Measurements from ENCODE around the gene TMEM63A. TPM values are rescaled to one million over a fixed set of nuclear protein-coding genes. Genes with fewer than 3 reads are reported as not detected.
A peak's percentile ranks its signal among the peaks of the same experiment; 100 is the strongest.

TMEM63A gene
- polyA plus RNA-seq, 2 of the 4 experiments (the other 2 are of a cell fraction) = 7.5 to 9.5 TPM

DNA sequence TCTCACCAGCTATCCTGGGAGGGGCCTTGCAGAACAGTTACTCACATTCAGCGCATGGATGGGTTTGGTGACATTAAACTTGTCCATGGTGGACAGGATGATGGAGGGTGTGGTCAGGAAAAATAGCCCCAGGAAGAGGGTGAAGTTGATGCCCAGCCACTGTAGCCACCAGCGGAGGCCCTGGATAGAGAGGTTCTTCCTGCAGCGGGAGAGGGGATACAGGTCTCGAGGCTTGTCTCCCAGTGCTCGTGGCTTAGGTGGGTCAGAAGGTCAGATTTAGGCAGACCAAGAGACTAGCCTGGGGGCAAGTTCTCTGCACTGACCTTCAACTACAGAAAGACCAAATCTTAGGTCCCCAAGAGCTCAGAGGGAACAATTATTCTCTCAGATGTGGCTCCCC is 23.0 kb downstream of the TMEM63A start:
- ChIA-PET POLR2A (no interaction called here), CTCF (interaction anchor here (0.6 to 11.6 kb wide), 11 partner anchors 11 to 384 kb away, joined by 3 to 69 read pairs (median 3); no protein-coding TSS in a partner anchor)
- Histone ChIP-seq H3K4me2 (no peak overlapping the region), H3K9me3 (no peaks in the 10 kb centered on the region), H3K27ac (no peak overlapping the region), H3K4me1 (peaks cover 4% of the 10 kb centered on the region), H3K4me3 (no peak overlapping the region)
- no peak for FAIRE-seq
- DNase-seq (ENCODE audit: low read depth in 1 of 2, low spot score in 1 of 2) = no peak
- TF ChIP-seq FOSL2 (IDR thresholded peaks at IDR 0.05) (no peak), FOSL2 (CRISPR knock-in tag; IDR thresholded peaks at IDR 0.05) (no peak), REST (IDR thresholded peaks at IDR 0.05) (no peak), MAZ (IDR thresholded peaks at IDR 0.05; ENCODE audit: borderline replicate concordance, low read depth, low read length) (no peak), ESRRA (IDR thresholded peaks at IDR 0.05; ENCODE audit: borderline replicate concordance, low read length) (no peak), HDAC2 (IDR thresholded peaks at IDR 0.05) (no peak), SMC3 (IDR thresholded peaks at IDR 0.05) (no peak), BHLHE40 (IDR thresholded peaks at IDR 0.05; ENCODE audit: low read depth, low read length) (no peak)
- TF ChIP-seq, protein P1, sequence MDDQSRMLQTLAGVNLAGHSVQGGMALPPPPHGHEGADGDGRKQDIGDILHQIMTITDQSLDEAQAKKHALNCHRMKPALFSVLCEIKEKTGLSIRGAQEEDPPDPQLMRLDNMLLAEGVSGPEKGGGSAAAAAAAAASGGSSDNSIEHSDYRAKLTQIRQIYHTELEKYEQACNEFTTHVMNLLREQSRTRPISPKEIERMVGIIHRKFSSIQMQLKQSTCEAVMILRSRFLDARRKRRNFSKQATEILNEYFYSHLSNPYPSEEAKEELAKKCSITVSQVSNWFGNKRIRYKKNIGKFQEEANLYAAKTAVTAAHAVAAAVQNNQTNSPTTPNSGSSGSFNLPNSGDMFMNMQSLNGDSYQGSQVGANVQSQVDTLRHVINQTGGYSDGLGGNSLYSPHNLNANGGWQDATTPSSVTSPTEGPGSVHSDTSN (IDR thresholded peaks at IDR 0.05) = no peak
- WGBS (ENCODE audit: missing lambda C conversion rate) = 96% methylated on average over 5 of the region's 5 CpGs
- ATAC-seq = no peak

- no peak for TF ChIP-seq HDAC2 (IDR thresholded peaks at IDR 0.05)
- TF ChIP-seq RAD21 (conservative IDR thresholded peaks at IDR 0.05 in 1 of 2, IDR thresholded peaks at IDR 0.05 in 1 of 2) = no peak
- no peak for TF ChIP-seq RFX5 (IDR thresholded peaks at IDR 0.05)
- no peak for TF ChIP-seq ELK1 (IDR thresholded peaks at IDR 0.05; ENCODE audit: low read depth, low read length)
- TF ChIP-seq CTCF (IDR thresholded peaks at IDR 0.05) = no peak
- TF ChIP-seq MYC (IDR thresholded peaks at IDR 0.05; ENCODE audit: borderline replicate concordance, low read length) = no peak
- no peak for TF ChIP-seq EHF (CRISPR knock-in tag; IDR thresholded peaks at IDR 0.05)
- TF ChIP-seq RCOR1 (IDR thresholded peaks at IDR 0.05; ENCODE audit: low read depth, low read length) = no peak
- no peak for TF ChIP-seq NFE2L2 (conservative IDR thresholded peaks at IDR 0.05; ENCODE audit: low read length)
- TF ChIP-seq SMC3 (IDR thresholded peaks at IDR 0.05) = no peak
- TF ChIP-seq MAZ (IDR thresholded peaks at IDR 0.05; ENCODE audit: borderline replicate concordance, low read depth, low read length) = no peak
- no peak for DNase-seq (ENCODE audit: low read depth in 1 of 2, low spot score in 1 of 2)
- WGBS (ENCODE audit: missing lambda C conversion rate) = 68% methylated on average over 7 of the region's 7 CpGs
- no peak overlapping the region for H3K27ac ChIP-seq
- CTCF ChIA-PET = interaction anchor here (1.0 to 11.6 kb wide), 8 partner anchors 11 to 382 kb away, joined by 3 to 69 read pairs (median 4); no protein-coding TSS in a partner anchor
- 0 out of 6 replicates have a peak, but pooled peaks of 1 of the 2 experiments have one; percentile 34 for ATAC-seq
- FAIRE-seq = no peak
- H3K4me2 ChIP-seq = no peak overlapping the region
- no peaks in the 10 kb centered on the region for H3K9me3 ChIP-seq
- no peaks in the 10 kb centered on the region for H3K4me1 ChIP-seq
- no peak overlapping the region for H3K4me3 ChIP-seq
- POLR2A ChIA-PET = no interaction called here
Measured at GRCh38 chr1:225857256-225857655, 24.9 kb downstream of the TMEM63A start.
